Activated CD4-positive, alpha-beta T cell treated with anti-CD3 and anti-CD28 coated beads, Interleukin-2, amount 50 U/mL, for 24 hours (primary cell): ENCODE data around the gene DEK.
"Not testable (repeated sequence)": the region's sequence is repeated elsewhere in the genome, so short reads cannot be mapped to it uniquely, and the experiment has no call there.

Source experiments
- DNase-seq, 2 donors: peaks; one replicate each; pipeline ENCODE4 v3.0.0-alpha.2; 2020; ENCODE audit warnings: low read depth in 1 of 2, low spot score in 1 of 2

The DEK gene

DNA sequence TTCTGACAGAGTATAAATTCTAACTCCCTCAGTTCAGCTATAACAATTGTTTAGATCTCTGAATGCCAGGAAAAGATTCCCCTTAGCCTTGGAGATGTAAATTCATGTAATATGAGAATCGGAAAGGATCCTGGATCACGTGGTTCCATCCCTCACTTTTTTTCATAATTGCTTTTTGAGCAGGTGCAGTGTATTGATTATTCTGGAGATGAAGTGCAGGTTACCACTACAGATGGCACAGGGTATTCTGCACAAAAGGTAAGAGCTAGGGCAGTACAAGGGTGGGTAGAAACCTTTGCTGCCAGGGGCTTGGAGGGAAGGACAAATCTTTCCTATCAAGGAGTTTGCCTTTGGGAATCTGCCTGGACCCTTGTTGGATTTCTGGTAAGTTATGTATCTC lies 56.4 kb downstream of the DEK start:
- no peak for DNase-seq

DNA sequence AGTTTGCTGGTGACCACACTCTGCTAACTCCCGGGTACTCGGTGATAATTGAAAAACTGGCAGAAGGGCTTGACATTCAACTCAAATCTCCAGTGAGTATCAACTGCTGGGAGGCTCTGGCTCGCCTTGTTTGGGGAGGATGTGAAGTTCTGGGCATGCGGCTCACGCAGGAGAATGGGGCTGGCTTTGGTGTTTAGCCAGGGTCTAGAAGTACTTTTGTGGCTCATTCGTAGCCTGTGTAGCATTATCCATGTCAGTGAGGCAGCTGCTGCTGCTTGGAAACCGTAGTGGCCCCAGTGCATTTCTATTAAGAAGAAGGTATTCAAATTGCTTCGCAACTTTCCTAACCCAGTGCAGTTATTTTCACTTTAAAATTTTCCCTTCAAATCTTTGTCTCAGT lies 56.9 kb downstream of the DEK start:
- DNase-seq = no peak

DNA sequence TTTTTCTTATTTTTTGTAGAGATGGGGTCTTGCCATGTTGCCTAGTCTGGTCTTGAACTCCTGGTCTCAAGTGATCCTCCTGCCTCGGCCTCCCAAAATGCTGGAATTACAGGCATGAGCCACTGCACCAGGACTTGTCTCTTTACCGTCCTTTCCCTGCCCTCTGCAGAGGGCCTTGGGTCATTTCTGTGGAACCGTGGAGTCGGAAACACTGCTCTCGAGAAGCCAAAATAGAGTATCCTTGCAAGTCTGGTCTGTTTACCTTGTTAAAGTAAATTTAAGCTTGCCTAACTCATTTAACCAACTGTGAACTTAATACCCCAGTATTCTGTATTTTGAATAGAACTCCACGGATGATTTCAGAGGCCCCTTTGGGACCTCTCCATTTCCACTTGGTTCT lies 57.7 kb downstream of the DEK start:
- DNase-seq = no peak

DNA sequence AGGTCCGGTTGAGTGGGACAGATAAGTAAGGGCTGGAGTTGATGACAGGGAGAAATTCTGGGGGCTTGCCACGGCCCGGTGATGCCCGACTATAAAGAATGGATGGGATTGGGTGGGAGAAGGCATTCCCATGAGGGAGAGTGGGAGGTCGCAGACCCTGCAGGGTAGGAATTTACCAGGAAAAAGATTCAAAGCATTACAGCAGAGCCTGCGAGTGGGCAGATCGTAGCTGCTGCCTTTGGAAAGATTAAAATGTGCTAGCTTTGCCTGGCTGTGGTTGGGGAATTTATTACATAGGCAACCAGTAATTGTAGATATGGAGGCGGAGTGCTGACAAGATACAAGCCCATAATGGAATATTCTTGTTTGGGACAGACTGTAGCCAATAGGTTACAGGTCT lies 59.6 kb downstream of the DEK start:
- DNase-seq = no peak

DNA sequence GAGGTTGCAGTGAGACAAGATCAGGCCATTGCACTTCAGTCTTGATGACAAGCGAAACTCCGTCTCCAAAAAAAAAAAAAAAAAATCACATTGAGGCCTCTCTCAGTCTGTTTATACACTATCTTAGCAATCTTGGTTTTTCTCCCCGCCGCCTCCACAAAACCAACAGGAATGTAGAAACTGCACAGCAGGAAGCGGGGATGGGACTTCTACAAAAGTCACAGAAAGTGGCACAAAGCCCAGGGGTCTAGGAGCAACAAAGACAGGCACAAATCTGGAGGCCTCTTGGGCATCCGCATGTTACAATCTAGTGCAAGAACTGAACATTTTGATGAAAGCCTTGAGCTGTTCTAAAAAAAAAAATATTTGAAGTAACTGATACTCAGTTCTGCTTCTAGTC lies 60.5 kb downstream of the DEK start:
- DNase-seq = no peak

DNA sequence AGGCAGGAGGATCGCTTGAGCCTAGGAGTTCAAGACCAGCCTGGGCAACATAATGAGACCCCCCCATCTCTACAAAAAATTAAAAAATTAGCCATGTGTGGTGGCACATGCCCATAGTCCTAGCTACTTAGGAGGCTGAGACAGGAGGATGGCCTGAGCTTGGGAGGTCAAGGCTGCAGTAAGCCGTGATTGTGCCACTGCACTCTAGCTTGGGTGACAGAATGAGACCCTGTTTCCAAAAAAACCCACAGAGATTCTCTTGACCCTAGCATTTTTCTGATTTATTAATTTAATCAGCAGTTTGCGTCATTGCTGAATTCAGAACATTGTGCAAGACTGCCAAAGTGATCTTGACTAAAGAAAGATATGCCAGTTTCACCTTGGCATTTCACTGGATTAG lies 72.3 kb downstream of the DEK start:
- no peak for DNase-seq

DNA sequence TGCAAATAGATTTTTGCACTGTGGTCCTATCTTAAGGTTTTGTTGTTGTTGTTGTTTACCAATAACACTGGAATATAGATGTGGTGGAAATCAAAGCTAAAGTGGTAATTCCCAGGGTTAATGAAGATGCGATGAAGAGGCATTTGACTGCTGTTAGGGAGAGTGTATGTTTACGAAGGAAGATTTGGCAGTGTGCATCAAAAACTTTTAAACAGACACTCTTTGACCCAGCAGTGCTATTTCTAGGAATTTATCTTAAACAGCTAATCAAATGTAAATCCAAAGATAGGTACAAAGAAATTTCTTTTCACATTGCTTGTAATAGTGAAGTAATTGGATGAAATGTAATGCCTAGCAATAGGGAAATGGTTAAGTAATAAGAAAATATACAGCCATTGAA lies 75.1 kb downstream of the DEK start:
- no peak for DNase-seq

DNA sequence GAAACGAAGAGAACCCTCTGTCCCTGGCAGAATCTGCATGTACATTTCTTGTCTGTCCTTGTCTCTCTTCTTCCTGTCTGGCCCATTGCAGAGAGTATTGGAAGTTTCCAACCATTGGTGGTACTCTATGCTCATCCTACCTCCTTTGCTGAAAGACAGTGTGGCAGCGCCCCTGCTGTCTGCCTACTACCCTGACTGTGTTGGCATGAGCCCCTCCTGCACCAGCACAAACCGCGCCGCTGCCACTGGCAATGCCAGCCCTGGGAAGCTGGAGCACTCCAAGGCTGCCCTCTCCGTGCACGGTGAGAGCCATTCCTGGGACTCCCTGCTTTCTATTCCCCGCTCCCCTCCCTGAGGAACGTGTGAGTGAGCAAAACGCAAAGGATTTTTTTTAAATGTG lies 76.6 kb downstream of the DEK start:
- no peak for DNase-seq

DNA sequence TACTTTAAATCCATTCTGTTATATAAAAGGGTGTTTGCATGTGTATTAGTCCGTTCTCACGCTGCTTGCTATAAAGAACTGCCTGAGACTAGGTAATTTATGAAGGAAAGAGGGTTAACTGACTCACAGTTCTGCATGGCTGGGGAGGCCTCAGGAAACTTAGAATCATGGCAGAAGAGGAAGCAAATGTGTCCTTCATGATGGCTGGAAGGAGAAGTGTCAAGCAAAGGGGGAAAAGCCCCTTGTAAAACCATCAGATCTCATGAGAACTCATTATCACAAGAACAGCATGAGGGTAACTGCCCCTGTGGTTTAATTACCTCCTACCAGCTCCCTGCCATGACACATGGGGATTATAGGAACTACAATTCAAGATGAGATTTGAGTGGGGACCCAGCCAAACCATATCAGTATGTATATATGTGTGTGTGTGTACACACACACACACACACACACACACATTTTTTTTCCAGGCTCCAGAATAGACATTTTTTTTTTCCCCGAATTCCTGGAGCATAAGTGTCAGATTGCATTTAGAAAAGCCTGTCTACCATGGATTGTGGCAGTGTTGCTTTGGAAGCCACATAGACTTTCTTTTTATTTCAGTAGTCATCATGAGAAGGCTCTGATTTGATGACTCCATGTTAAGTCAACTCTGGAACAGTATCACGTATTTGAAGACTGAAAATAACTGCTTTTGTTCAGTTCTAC lies 77.6 kb downstream of the DEK start:
- no peak for DNase-seq

DNA sequence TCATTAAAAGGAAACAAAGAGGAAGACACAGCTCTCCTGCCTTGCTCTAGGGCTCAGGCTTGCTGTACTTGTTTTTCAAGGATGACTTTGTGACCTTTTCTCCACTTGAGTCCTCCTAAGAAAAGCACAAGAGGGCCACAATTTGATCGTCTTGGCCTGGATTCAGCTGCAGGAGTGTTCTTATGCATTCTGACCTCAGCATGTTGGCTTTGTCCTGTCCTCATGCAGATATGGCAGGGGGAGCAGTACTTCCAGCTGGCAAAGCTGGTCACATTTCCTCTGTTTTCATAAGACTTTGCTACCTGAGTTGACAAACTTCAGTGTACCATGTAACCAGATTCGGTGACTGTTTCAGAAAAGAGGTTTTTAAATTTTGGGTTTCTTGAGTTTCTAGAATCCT lies 78.3 kb downstream of the DEK start:
- no peak for DNase-seq

DNA sequence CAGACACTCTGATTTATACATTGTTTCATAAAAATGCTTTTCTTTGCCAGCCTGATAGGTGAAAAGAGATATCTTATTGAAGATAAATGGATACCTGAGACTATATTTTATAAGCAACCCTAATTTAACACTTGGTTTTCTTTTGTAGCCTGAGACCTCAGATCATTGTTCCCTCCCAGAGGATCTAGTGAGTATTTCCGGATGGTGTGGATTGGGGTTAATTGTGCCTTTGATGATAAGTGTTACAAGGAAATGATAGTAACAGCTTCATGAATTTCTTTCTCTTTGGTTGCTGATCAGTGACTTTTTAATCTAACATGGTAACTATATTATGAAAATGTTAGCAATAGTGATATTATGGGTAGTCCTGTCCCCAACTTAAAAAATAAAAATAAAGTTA lies 78.7 kb downstream of the DEK start:
- no peak for DNase-seq

DNA sequence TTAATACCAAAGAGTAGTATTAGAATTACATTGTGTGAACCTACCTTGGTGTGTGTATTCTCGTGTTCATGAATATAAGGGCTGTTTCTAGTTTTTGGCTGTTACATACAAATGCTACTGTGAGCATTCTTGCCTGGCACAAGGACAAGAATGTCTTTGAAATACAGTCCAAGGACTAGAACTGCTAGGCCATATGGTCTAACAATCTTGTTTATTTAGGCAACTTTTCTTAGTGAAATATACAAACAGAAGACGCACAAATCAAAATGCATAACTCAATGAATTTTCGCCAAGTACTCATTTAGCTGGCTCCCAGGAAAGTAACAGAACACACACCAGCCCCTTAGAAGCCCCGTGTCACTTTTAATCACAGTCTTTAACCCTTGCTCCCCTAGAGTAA lies 80.6 kb downstream of the DEK start:
- no peak for DNase-seq

DNA sequence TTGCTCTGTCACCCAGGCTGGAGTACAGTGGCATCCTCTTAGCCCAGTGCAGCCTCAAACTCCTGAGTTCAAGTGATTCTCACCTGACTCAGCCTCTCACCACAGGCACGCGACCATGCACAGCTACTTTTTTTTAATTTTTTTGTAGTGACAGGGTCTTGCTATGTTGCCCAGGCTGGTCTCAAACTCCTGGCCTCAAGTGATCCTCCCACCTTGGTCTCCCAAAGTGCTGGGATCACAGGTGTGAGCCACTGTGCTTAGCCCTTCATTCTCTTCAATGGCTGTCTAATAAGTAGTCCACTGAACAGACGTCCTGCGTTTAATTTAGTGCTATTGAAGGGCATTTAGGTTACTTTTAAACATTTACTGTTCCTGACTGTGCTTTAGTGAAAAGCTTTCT lies 81.8 kb downstream of the DEK start:
- no peak for DNase-seq

DNA sequence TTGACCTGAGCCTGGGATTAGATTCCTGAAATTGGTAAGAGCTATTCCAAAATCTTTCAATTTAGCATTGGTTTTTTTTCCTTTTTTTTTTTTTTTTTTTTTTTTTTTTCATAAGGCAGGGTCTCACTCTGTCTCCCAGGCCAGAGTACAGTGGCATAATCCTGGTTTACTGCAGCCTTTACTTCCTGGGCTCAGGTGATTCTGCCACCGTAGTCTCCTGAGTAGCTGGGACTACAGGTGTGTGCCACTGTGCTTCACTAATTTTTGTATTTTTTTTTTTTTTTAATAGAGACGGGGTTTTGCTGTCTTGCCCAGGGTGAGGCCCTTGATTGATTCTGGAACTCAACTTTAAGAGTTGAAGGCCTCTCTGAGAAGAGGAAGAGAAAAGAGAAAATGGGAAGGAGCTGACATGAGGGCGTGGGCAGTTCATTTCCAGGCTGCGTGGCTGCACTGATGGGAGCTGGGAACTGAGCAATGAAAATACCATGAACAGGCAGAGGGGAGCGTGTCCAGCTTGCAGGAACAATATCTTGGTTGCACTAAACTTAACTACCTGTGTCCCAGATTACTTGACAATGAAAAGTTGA lies 84.5 kb downstream of the DEK start:
- no peak for DNase-seq

DNA sequence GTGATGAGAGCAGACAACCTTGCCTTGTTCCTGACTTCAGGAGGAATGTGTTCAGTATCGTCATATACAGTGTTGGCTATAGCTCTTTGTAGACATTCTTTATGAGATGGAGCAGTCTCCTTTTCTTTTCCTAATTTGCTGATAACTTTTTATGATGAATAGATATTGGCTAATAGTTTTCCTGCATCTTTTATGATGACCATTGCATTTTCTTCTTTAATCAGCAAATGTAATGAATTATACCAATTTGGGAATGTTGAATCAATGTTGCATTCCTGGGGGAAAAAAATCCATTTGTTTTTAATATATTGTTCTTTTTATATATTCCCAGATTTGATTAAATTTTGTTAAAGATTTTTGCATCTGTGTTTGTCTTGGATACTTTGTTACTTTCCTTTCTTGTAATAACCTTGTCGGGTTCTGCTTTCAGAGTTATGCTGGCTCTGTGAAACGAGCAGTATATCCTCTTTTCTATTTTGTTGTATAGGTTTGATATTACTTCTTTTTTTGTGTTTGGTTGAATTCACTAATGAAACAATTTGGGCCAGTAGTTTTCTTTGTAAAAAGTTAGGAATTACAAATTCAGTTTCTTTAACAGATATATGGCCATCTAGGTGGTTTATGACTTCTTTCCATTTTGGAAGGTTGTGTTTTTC lies 85.2 kb downstream of the DEK start:
- no peak for DNase-seq

DNA sequence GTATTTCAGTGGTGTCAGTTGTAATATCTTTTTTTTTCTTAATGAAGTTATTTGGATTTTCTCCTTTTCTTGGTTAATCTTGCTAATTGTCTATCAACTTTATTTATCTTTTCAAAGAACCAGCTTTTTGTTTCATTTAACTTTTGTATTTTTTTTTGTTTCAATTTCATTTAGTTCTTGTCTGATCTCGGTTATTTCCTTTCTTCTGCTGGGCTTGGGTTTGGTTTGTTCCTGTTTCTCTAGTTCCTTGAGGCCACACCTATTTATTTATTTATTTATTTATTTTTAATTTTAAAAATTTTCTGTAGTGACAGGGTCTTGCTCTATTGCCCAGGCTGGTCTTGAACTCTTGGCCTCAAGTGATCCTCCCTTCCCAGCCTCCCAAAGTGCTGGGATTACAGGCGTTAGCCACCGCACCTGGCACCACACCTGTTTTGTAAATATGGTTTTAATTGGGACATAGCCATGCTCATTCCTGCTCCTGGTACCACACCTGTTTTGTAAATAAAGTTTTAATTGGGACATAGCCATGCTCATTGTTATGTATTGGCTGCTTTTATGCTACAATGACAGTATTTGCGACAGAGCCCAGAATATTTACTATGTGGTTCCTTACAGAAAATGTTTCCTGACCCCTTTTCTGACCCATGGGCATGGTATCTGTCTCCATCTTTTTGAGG lies 86.9 kb downstream of the DEK start:
- DNase-seq = no peak

DNA sequence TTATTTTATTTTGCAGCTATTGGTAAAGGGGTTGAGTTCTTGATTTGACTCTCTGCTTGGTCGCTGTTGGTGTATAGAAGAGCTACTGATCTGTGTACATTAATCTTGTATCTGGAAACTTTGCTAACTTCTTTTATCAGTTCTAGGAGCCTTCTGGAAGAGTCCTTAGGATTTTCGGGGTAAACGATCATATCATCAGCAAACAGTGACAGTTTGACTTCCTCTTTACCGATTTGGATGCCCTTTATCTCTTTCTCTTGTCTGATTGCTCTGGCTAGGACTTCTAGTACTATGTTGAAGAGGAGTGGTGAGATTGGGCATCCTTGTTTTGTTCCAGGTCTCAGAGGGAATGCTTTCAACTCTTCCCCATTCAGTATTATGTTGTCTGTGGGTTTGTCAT lies 88.1 kb downstream of the DEK start:
- DNase-seq = not testable (repeated sequence)
